ENCODE data around the gene CFD.
"Not testable (repeated sequence)": the region's sequence is repeated elsewhere in the genome, so short reads cannot be mapped to it uniquely, and the experiment has no call there.

CFD gene

DNA sequence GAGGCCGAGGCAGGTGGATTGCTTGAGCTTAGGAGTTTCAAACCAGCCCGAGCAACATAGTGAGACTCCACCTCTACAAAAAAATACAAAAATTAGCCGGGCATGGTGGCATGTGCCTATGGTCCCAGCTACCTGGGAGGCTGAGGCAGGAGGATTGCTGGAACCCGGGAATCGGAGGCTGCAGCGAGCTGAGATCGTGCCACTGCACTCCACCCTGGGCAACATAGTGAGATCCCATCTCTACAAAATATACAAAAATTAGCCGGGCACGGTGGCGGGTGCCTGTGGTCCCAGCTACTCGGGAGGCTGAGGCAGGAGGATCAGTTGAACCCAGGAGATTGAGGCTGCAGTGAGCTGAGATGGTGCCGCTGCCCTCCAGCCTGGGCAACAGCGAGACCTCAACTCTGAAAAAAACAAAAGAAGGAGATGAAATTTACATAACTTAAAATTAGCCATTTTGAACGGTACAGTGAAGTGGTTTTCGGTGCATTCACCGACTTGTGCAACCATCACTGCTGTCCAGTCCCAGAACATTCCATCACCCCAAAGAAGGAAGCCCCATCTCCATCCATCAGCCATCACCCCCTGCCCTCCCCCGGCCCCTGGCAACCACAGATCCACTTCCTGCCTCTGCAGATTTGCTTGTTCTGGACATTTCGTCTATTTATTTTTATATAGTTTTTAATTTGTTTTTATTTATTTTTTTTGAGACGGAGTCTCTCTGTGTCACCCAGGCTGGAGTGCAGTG is 33.4 kb upstream of the CFD start:
- no peak for DNase-seq

DNA sequence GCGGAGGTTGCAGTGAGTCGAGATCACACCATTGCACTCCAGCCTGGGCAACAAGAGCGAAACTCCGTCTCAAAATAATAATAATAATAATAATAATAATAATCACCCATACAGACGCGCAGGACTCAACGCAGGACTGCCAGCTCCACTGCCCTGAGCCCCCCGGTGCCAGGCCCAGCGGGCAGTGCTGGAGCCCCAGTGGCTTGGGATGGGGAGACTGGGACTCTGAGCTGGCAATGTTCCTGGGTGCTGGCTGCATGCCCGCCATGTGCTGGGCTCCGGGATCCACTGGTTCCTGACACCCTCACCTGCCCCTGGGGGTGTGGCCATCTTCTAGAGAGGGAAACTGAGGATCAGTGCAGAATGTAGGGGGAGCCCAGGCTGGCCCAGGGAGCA is 32.2 kb upstream of the CFD start:
- no peak for DNase-seq

DNA sequence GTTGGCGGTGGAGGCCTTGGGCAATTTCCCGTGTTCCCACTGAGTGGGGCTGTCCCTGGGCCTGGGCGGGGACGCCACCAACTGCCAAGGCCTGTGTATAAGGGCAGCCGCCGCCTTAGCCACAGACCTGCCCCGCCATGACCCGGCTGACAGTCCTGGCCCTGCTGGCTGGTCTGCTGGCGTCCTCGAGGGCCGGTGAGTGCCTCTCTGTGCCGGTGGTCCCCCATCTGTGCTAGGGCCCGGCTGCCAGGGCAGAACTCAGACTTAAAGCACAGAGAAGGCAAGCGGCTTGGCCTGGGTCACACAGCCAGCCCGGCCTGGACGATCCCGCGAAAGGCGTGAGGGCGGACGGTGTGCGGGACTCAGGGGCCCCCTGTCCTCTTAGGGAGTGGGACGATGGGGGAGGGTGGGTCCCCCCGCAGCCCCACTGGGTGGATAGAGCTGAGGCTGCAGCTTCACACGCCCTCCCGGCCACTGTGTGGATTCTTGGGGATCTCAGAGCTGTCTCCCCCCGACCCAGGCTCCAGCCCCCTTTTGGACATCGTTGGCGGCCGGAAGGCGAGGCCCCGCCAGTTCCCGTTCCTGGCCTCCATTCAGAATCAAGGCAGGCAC is 31.6 kb upstream of the CFD start, which contains the start of gene AZU1:
Gene AZU1, plus strand, starts transcription at position 128 of the 612 bp plus-strand sequence. Its CDS starts 10 bp downstream, at position 138.
- DNase-seq, result no peak

DNA sequence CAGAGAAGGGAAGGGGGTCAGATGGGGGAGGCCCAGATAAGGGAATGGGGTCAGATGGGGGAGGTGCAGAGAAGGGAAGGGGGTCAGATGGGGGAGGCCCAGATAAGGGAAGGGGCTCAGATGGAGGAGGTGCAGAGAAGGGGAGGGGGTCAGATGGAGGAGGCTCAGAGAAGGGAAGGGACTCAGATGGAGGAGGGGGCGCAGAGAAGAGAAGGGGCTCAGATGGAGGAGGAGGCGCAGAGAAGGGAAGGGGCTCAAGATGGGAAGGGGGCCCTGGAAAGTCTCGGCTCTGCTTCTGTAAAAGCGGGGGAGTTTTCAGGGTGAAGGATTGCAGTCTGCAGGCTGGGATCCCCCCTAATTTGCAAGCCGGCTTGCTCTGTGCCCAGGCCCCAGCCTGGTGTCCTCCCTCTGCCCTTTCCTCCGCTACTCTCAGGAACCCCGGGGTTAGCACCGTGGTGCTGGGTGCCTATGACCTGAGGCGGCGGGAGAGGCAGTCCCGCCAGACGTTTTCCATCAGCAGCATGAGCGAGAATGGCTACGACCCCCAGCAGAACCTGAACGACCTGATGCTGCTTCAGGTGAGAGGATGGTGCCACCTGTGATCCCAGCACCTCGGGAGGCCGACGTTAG is 30.2 kb upstream of the CFD start:
- DNase-seq, result no peak

DNA sequence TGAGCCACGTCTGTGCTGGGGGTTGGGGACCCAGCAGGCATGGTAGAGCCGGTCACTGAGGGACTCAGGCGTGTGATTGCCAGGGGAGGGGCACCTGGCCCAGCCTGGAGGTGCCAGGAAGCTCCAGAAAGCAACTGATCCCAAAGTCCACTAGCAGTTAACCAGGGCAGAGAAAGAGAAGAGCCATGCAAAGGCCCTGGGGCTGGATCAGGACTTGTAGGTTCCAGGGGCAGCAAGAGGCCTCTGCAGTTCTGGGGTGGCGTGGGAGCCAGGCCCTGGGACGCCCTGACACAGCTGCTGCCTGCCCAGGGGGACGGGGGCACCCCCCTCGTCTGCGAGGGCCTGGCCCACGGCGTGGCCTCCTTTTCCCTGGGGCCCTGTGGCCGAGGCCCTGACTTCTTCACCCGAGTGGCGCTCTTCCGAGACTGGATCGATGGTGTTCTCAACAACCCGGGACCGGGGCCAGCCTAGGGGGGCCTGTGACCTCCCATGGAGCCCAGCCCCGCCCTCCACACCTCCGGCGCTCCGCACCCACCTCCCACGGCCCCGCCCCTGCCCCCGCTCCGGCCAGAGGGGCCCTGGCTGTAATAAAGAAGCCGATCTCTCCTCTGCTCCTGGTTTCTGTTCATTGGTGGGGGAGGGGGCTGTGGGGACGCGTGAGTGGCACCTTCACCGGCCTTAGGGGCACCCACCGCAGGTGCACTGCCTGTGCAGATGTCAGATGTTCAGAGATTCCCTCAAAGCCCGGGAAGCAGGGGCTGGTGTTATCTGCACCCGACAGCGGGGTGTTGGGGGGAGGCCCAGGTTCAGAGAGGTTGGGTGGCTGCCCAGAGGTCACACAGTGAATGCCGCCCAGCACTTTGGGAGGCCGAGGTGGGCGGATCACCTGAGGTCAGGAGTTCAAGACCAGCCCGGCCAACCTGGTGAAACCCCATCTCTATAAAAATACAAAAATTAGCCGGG is 27.8 kb upstream of the CFD start:
- no peak for DNase-seq

DNA sequence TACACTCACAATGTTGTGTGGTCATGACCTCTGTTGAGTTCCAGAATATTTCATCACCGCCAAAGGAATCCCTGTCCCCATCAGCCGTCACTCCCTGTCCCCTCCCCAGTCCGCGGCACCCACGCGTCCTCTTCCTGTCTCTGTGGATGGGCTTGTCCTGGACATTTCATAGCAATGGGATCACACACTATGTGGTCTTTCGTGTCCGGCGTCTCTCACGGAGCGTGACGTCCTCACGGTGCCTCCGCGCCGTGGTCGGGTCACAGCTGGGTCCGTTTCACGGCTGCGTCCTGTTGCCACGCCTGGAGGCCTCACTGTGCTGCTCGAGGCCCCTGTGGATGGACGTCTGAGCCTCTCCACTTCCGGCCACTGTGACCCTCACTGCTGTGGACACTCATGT is 25.2 kb upstream of the CFD start:
- DNase-seq, result no peak

DNA sequence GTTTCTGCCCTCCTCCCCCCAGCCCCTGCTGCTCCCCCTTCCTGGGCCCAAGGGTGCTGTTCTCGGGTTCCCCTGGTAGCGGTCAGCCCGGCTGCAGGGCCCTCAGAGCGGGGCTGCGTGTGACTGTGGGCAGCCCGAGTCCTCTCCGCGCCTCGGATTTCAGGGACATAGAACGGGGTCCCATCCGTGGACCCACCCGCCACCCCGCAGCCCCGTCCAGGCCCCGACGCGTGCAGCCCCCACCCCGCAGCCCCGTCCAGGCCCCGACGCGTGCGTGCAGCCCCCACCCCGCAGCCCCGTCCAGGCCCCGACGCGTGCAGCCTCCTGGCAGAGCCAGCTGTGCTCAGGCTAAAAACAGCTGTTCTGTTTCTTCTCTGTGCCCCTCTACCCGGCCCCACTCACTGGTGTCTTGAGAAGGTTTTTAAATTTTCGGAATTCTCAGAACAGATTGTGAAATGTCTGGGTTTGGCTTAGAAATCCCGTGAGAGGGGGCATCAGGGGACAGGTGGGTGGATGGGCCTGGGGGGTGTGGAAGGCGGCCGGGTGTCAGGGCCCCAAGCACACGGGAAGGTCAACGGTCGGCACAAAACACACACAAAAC is 24.2 kb upstream of the CFD start:
- DNase-seq, result no peak

DNA sequence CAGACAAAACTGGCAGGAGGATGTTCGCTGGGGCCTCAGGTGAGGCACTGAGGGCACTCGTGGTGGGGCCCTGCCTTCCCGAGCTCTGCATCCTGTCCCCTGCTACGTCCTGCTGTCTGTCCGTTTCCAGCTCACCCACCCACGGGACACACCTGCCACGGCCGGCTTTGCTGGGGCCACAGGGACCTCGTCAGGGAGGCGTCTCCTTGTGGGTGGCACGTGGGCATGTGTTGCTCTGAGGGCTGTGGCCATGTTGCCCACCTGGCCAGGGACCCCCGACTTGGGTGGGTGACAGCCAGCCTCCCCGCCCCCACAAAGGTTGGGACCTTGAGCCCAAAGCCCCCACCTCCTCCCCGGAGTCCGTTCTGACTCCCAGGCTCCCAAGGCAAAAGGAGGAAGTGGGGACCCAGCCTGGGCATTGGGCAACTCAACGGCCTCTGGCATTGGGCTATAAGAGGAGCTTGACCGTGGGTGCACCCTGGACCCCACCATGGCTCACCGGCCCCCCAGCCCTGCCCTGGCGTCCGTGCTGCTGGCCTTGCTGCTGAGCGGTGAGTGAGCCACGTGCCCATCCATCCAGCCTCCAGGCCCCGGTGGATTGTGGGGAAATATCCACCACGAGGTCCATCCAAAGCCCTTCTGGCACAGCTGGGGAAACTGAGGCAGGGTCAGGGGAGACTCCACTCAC is 18.8 kb upstream of the CFD start, which contains the start of gene PRTN3:
Gene PRTN3, plus strand, starts transcription at position 481 of the 688 bp plus-strand sequence. Its CDS starts 10 bp downstream, at position 491.
- no peak for DNase-seq

DNA sequence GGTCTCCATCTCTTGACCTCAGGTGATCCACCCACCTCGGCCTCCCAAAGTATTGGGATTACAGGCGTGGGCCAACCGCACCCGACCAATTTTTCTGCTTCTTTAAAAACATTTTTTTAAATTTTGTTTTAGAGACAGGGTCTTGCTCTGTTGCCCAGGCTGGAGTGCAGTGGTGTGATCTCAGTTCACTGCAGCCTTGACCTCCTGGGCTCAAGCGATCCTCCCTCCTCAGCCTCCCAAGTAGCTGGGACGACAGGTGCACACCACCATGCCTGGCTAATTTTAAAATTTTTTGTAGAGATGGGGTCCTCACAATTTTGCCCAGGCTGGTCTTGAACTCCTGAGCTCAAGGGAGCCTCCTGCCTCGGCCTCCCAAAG is 16.7 kb upstream of the CFD start:
- not testable (repeated sequence) for DNase-seq

DNA sequence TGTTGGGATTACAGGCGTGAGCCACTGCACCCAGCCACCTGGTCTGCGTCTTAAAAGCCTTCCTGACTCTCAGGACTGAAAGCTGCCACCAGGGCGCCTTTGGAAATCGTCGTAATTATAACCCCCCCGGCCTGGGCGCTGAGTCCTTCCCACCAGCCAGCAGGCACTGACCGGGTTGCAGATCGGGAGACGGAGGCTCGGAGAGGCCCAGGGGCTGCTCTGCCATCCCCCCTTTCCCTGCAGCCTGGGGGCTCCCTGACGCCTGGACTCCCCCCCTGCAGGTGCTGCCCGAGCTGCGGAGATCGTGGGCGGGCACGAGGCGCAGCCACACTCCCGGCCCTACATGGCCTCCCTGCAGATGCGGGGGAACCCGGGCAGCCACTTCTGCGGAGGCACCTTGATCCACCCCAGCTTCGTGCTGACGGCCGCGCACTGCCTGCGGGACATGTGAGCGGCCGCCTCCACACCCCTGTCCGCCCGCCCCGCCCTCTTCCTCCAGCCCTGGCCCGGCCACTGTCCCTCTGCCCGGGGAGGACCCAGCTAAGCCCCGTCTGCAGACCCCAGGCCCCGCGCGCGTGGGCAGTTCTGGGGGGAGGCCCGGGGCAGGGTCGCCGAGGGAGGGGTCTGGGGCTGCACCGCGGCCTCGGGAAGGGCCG is 16.2 kb upstream of the CFD start:
- no peak for DNase-seq

DNA sequence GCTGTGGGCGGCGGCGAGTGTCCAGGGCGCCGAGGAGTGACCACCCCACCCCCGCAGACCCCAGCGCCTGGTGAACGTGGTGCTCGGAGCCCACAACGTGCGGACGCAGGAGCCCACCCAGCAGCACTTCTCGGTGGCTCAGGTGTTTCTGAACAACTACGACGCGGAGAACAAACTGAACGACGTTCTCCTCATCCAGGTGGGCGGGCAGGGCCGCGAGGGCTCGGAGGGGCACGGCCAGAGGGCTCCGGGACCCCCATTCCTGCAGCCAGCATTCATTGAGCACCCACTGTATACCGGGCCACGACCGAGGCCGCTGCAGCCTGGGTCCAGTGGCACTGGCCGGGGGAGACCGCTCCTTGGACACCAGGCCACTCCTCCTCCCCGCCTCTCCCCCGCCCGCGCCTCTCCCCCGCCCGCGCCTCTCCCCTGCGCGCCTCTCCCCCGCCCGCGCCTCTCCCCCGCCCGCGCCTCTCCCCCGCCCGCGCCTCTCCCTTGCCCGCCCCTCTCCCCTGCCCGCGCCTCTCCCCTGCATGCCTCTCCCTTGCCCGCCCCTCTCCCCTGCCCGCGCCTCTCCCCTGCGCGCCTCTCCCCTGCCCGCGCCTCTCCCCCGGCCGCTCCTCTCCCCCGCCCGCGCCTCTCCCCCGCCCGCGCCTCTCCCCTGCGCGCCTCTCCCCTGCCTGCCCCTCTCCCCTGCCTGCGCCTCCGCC is 15.5 kb upstream of the CFD start:
- DNase-seq, result no peak

DNA sequence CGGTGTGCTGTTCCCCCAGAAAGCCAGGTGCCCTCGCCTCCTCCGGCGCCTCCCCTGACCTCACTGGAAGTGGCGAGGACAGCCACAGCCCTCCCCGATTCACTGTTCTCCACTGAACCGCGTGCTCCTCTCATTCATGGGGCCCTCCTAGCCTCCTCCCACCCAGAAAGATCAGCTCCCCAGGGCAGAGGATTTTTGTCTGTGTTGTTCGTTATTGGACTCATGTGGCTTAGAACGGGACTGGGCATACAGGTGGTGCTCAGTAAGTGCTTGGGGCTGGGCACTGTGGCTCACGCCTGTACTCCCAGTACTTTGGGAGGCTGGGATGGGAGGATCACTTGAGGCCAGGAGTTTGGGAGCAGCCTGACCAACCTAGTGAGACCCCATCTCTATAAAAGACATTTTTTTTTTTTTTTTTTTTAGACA is 14.9 kb upstream of the CFD start:
- DNase-seq, result no peak

DNA sequence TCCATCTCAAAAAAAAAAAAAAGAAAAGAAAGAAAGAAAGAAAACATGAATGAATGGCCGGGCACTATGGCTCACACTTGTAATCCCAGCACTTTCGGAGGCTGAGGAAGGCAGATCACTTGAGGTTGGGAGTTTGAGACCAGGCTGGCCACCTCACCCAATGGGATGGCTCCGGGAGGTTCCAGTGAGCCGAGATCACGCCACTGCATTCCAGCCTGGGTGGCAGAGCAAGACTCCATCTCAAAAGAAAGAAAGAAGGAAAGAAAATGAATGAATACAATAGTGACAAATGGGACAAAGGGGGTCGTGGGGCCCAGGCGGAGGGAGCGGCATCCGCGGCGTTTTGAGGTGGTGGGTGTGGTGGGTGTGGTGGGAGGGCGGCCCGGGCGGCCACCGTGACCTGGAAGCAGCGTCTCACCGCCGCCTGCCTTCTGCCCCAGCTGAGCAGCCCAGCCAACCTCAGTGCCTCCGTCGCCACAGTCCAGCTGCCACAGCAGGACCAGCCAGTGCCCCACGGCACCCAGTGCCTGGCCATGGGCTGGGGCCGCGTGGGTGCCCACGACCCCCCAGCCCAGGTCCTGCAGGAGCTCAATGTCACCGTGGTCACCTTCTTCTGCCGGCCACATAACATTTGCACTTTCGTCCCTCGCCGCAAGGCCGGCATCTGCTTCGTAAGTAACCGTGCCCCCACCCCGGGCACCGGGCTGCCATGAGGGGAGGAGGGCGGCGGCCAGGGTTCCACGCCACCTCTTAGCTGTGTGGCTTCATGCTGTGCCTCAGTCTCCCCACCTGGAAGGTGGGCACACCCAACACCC is 13.6 kb upstream of the CFD start:
- no peak for DNase-seq

DNA sequence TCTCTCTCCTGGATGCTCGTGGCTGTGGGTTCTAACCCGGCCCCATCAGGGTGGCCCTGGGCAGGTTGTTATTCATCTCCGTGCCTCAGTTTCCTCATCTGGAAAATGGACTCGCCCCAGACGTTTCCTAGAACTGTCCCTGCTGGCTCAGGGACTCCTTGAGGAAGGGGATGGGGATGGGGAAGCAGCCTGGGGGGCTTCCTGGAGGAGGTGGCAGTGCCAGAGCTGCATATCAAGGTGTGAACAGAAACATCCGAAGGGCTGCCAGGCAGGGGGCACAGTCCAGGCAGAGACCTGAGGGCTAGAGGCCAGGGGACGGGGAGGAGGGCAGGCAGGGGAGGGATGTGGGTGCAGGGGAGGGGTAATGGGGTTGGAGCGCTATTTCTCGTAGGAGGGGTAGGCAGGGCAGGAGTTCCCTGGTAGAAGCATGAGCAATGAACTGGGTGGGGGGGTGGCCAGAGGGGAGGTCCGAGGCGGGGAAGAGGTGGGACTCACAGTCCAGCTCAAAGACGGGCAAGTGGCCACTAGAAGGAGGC is 11.0 kb upstream of the CFD start:
- no peak for DNase-seq

DNA sequence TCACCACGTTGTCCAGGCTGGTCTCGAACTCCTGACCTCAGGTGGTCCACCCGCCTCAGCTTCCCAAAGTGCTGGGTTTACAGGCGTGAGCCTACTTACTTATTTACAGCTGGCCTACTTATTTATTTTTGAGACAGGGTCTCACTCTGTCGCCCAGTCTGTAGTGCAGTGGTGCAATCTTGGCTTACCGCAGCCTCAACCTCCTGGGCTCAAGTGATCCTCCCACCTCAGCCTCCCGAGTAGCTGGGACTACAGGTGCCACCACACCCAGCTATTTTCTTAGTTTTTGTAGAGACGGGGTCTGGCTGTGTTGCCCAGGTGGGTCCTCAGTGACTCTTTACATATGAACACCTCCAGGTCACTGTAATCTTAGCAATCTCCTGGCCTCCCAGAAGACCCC is 10.3 kb upstream of the CFD start:
- DNase-seq, result not testable (repeated sequence)

DNA sequence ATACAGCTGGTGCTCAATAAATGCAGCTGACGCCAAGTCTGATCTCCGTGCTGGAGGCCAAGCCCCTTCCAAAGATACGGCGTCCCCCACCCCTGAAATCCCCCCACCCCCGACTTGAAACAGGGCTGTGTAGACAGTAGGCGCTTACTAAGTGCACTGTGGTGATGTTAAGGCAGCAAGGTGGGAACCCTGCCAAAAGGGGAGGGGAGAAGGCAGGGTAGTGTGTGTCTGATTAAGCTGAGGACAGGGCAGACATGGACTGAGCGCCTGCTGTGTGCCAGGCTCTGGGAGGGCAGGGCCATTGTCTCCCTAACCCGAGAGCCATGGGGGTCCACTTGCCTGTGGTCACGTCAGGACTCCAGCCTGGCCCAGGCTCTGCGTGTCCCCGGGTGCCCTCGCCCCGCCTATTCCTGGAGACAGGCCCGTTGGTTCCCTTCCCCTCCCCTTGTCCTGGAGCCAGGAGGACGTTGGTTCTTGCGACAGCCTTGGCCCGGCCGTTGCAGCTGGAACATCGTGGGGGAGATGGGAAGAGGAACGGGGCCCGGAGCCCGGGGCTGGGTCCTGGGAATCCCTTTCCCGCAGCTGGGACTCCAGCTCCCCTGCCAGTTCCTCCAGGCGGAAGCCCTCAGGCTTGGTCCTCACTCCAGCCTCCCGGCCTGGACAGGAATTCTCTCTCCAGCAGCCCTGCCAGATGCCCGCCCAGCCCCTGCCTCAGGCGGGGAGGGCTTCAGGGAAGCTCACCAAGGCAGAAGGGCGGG is 9.1 kb upstream of the CFD start:
- DNase-seq, result no peak

DNA sequence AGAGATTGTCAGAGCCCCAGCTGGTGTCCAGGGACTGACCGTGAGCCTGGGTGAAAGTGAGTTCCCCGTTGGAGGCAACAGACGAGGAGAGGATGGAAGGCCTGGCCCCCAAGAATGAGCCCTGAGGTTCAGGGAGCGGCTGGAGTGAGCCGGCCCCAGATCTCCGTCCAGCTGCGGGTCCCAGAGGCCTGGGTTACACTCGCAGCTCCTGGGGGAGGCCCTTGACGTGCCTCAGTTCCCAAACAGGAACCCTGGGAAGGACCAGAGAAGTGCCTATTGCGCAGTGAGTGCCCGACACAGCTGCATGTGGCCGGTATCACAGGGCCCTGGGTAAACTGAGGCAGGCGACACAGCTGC is 8.5 kb upstream of the CFD start:
- no peak for DNase-seq

DNA sequence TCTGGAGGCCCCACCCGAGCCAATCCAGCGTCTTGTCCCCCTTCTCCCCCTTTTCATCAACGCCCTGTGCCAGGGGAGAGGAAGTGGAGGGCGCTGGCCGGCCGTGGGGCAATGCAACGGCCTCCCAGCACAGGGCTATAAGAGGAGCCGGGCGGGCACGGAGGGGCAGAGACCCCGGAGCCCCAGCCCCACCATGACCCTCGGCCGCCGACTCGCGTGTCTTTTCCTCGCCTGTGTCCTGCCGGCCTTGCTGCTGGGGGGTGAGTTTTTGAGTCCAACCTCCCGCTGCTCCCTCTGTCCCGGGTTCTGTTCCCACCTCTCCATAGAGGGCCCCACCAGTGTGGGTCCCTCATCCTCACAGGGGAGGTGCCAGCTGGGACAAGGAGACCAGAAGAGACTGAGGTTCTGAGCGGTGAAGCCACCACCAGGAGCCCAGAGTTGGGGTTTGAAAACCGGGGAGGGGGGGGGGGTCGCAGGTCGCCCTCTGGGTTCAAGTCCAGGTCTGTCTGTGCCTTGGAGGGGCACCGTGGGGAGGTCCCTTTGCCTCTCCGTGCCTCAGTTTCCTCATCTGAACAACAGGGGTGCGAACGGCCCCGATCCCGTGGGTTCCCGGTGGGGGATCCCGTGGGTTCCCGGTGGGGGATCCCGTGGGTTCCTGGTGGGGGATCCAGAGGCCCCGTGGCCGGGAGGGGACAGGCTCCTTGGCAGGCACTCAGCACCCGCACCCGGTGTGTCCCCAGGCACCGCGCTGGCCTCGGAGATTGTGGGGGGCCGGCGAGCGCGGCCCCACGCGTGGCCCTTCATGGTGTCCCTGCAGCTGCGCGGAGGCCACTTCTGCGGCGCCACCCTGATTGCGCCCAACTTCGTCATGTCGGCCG is 7.1 kb upstream of the CFD start, which contains the start of gene ELANE:
Gene ELANE, plus strand, starts transcription at position 168 of the 878 bp plus-strand sequence. Its CDS starts 26 bp downstream, at position 194.
- no peak for DNase-seq
